ENCODE measurements around the gene NXNL2.

Gene NXNL2

GRCh38 chr9:88497224-88497623 is 37.8 kb upstream of the NXNL2 start:
- no peak overlapping the region for H3K4me3 ChIP-seq (ENCODE audit: low read length)
- no peak overlapping the region for H3K27ac ChIP-seq (ENCODE audit: low read length)
- no peak for DNase-seq
- H3F3A ChIP-seq (ENCODE audit: insufficient read depth, low read length), result no peaks in the 10 kb centered on the region
- no peaks in the 10 kb centered on the region for H3K9me3 ChIP-seq (replicated peaks; ENCODE audit: insufficient read depth, low read length)
- no peak overlapping the region for H3K9ac ChIP-seq (ENCODE audit: low read length)
- no peaks in the 10 kb centered on the region for H3K27me3 ChIP-seq (replicated peaks; ENCODE audit: insufficient read depth, low read length)
- no peak overlapping the region for H2AFZ ChIP-seq (ENCODE audit: low read length)
- no peaks in the 10 kb centered on the region for H3K36me3 ChIP-seq (replicated peaks; ENCODE audit: insufficient read depth, low read length)
- H3K4me2 ChIP-seq (ENCODE audit: low read depth, low read length), result no peak overlapping the region
- H3K79me2 ChIP-seq (ENCODE audit: low read length), result no peaks in the 10 kb centered on the region
- H3K4me1 ChIP-seq (ENCODE audit: low read length), result no peaks in the 10 kb centered on the region
- TF ChIP-seq EZH2phosphoT487 (IDR thresholded peaks at IDR 0.05; ENCODE audit: low read length), result no peak
- TF ChIP-seq CTCF (IDR thresholded peaks at IDR 0.05; ENCODE audit: low read length), result no peak
- no peak for TF ChIP-seq EZH2 (optimal IDR thresholded peaks at IDR 0.05; ENCODE audit: low read depth, low read length)
- no peaks in the 10 kb centered on the region for H3K9me2 ChIP-seq (replicated peaks; ENCODE audit: insufficient read depth, low read length)
- no peaks in the 10 kb centered on the region for H4K20me1 ChIP-seq (ENCODE audit: insufficient read depth, low read length)

GRCh38 chr9:88498880-88499279 is 36.1 kb upstream of the NXNL2 start:
- TF ChIP-seq EZH2 (optimal IDR thresholded peaks at IDR 0.05; ENCODE audit: low read depth, low read length) (no peak), EZH2phosphoT487 (IDR thresholded peaks at IDR 0.05; ENCODE audit: low read length) (no peak), CTCF (IDR thresholded peaks at IDR 0.05; ENCODE audit: low read length) (no peak)
- Histone ChIP-seq H3K4me1 (ENCODE audit: low read length) (no peaks in the 10 kb centered on the region), H3K27me3 (replicated peaks; ENCODE audit: insufficient read depth, low read length) (no peaks in the 10 kb centered on the region), H3K9ac (ENCODE audit: low read length) (no peak overlapping the region), H3K79me2 (ENCODE audit: low read length) (no peaks in the 10 kb centered on the region), H3K36me3 (replicated peaks; ENCODE audit: insufficient read depth, low read length) (no peaks in the 10 kb centered on the region), H2AFZ (ENCODE audit: low read length) (no peak overlapping the region), H3K27ac (ENCODE audit: low read length) (no peak overlapping the region), H3K9me2 (replicated peaks; ENCODE audit: insufficient read depth, low read length) (no peaks in the 10 kb centered on the region), H4K20me1 (ENCODE audit: insufficient read depth, low read length) (no peaks in the 10 kb centered on the region), H3F3A (ENCODE audit: insufficient read depth, low read length) (no peaks in the 10 kb centered on the region), H3K9me3 (replicated peaks; ENCODE audit: insufficient read depth, low read length) (no peaks in the 10 kb centered on the region), H3K4me3 (ENCODE audit: low read length) (no peak overlapping the region), H3K4me2 (ENCODE audit: low read depth, low read length) (no peak overlapping the region)
- DNase-seq, result no peak

- H3K4me2 ChIP-seq (ENCODE audit: low read depth, low read length), result no peak overlapping the region
- no peak overlapping the region for H3K27ac ChIP-seq (ENCODE audit: low read length)
- H3F3A ChIP-seq (ENCODE audit: insufficient read depth, low read length), result no peaks in the 10 kb centered on the region
- H3K36me3 ChIP-seq (replicated peaks; ENCODE audit: insufficient read depth, low read length), result no peaks in the 10 kb centered on the region
- no peak overlapping the region for H2AFZ ChIP-seq (ENCODE audit: low read length)
- no peaks in the 10 kb centered on the region for H4K20me1 ChIP-seq (ENCODE audit: insufficient read depth, low read length)
- H3K4me1 ChIP-seq (ENCODE audit: low read length), result no peaks in the 10 kb centered on the region
- H3K9me2 ChIP-seq (replicated peaks; ENCODE audit: insufficient read depth, low read length), result no peaks in the 10 kb centered on the region
- H3K27me3 ChIP-seq (replicated peaks; ENCODE audit: insufficient read depth, low read length), result no peaks in the 10 kb centered on the region
- H3K9me3 ChIP-seq (replicated peaks; ENCODE audit: insufficient read depth, low read length), result no peaks in the 10 kb centered on the region
- H3K9ac ChIP-seq (ENCODE audit: low read length), result no peak overlapping the region
- H3K4me3 ChIP-seq (ENCODE audit: low read length), result no peak overlapping the region
- DNase-seq, result no peak
- no peaks in the 10 kb centered on the region for H3K79me2 ChIP-seq (ENCODE audit: low read length)
- TF ChIP-seq EZH2 (optimal IDR thresholded peaks at IDR 0.05; ENCODE audit: low read depth, low read length), result no peak
- no peak for TF ChIP-seq EZH2phosphoT487 (IDR thresholded peaks at IDR 0.05; ENCODE audit: low read length)
- no peak for TF ChIP-seq CTCF (IDR thresholded peaks at IDR 0.05; ENCODE audit: low read length)
These were observed 33.9 kb upstream of the NXNL2 start for GRCh38 chr9:88501086-88501485.

Measured in MM.1S (cell line).